Mononuclear cell (primary cell): ENCODE measurements around the gene GUCY2C. TPM values are rescaled to one million over a fixed set of nuclear protein-coding genes. Genes with fewer than 3 reads are reported as not detected.

Experiments used
- H3K27me3 ChIP-seq: 2 replicates; pipeline ENCODE4 v1.6.0; 2011; ENCODE audit warnings: low read length, control low read depth; ENCODE audit not compliant: insufficient read depth
- H3K4me1 ChIP-seq: 2 replicates; pipeline ENCODE4 v1.5.1; 2011; ENCODE audit warnings: mild to moderate bottlenecking, low read length, control low read depth; ENCODE audit not compliant: insufficient read depth
- H3K4me3 ChIP-seq: 2 replicates; pipeline ENCODE4 v1.5.1; 2011; ENCODE audit warnings: mild to moderate bottlenecking, low read length, moderate library complexity
- H3K9me3 ChIP-seq: 2 replicates; pipeline ENCODE4 v1.5.1; 2011; ENCODE audit warnings: low read depth, mild to moderate bottlenecking, control low read depth, low read length
- total RNA-seq: library from RNA; depleted of rRNA; stranded (reverse); fragments of >200 nt; gene quantifications from one replicate; pipeline ENCODE4 v1.2.3, GENCODE V29; 2012

GUCY2C gene
- total RNA-seq, 1 donor = not detected

DNA sequence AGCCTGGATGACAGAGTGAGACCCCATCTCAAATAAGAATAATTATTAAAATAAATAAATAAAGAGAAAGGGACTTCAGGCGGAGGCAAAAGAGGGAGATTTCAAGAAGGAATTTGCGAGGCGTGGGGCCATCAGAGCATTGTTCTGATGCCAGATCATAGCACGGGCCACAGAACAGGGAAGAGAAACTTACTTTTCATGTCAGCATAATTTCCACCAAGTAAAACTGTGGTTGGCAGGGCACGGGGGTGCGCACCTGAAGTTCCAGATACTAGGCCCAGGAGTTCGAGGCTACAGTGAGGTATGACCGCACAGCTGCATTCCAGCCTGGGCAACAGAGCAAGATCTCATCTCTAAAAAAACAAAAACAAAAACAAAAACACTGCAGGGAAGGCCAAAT lies 117.8 kb downstream of the GUCY2C start:
- no peaks in the 10 kb centered on the region for H3K27me3 ChIP-seq
- no peaks in the 10 kb centered on the region for H3K9me3 ChIP-seq
- no peak overlapping the region for H3K4me3 ChIP-seq
- peaks cover 53% of the 10 kb centered on the region for H3K4me1 ChIP-seq

DNA sequence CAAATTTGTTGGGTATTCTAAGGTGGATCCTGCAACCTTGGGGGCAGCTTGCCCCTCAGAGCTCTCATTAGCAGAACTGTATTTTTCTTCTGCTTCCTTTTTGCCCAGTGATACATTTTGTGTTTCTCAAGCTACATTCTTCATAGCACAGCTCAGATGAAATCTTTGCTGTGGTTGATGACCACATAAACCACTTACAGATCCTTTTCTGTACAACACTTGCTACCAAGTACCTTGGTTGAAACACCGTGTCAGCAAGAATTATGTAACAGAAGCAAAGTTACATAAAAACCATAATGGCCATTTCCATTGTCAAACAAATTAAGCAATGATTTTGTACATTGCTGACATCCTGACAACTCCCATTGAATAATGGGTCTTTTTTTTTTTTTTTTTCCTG lies 119.1 kb downstream of the GUCY2C start:
- Histone ChIP-seq H3K4me3 (no peak overlapping the region), H3K27me3 (no peaks in the 10 kb centered on the region), H3K9me3 (no peaks in the 10 kb centered on the region), H3K4me1 (peaks cover 63% of the 10 kb centered on the region)

- H3K9me3 ChIP-seq = no peaks in the 10 kb centered on the region
- no peak overlapping the region for H3K4me3 ChIP-seq
- H3K27me3 ChIP-seq = no peaks in the 10 kb centered on the region
- H3K4me1 ChIP-seq = peaks cover 67% of the 10 kb centered on the region
Measured at GRCh38 chr12:14576896-14577295, 119.5 kb downstream of the GUCY2C start.

- no peak overlapping the region for H3K4me3 ChIP-seq
- no peaks in the 10 kb centered on the region for H3K9me3 ChIP-seq
- no peaks in the 10 kb centered on the region for H3K27me3 ChIP-seq
- H3K4me1 ChIP-seq = peaks cover 63% of the 10 kb centered on the region
Measured at GRCh38 chr12:14575585-14575984, 120.8 kb downstream of the GUCY2C start.

GRCh38 chr12:14573118-14573517 lies 123.3 kb downstream of the GUCY2C start:
- no peak overlapping the region for H3K4me3 ChIP-seq
- peaks cover 1% of the 10 kb centered on the region for H3K27me3 ChIP-seq
- peaks cover 61% of the 10 kb centered on the region for H3K4me1 ChIP-seq
- H3K9me3 ChIP-seq = no peaks in the 10 kb centered on the region

- Histone ChIP-seq H3K4me3 (no peak overlapping the region), H3K27me3 (peaks cover 5% of the 10 kb centered on the region), H3K9me3 (no peaks in the 10 kb centered on the region), H3K4me1 (peaks cover 61% of the 10 kb centered on the region)
Measured at GRCh38 chr12:14572401-14572800, 124.0 kb downstream of the GUCY2C start.

DNA sequence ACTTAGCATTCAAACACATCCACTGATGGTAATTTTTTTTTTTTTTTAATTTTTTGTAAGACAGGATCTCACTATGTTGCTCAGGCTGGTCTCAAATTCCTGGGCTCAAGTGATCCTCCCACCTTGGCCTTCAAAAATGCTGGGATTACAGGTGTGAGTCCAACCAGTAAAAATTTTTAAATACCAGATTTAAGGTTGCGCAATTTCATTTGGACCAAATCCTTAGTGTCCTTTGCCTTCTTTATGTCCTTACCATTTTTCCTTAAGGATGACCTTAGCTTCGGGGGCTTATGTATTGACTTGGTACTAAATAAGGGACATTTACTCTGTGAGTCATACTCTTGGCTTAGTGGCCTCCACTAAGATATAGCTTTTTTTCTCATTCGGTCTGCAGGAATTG lies 124.6 kb downstream of the GUCY2C start:
- no peak overlapping the region for H3K4me3 ChIP-seq
- H3K4me1 ChIP-seq = peaks cover 59% of the 10 kb centered on the region
- H3K27me3 ChIP-seq = peaks cover 5% of the 10 kb centered on the region
- H3K9me3 ChIP-seq = no peaks in the 10 kb centered on the region

DNA sequence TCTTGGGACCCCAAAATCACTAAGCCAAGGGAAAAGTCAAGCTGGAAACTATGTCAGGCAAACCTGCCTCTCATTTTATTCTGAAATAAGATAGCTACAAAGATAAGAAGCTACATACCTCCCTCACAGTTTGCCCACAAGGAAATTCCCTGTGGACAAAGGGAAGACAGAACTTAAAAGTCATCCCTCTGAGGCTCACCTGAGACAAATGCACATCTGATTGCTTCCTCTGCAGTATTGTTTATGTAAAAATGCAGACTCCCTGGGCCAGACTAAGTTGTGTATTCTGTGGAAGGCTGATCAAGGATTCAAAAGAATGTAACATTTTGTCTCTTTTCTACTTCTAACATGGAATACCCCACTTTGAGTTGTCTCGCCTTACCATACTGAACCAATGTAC lies 126.2 kb downstream of the GUCY2C start:
- Histone ChIP-seq H3K9me3 (no peaks in the 10 kb centered on the region), H3K4me3 (no peak overlapping the region), H3K27me3 (peaks cover 13% of the 10 kb centered on the region), H3K4me1 (peaks cover 59% of the 10 kb centered on the region)

GRCh38 chr12:14567351-14568162 lies 128.8 kb downstream of the GUCY2C start, which contains the start of gene PLBD1:
Gene PLBD1, minus strand, starts transcription at chr12:14567883. Its CDS starts 187 bp downstream, at chr12:14567696.
- Histone ChIP-seq H3K4me3 (peak within 1 kb of the TSS; percentile 56), H3K9me3 (no peaks in the 10 kb centered on the region), H3K27me3 (peaks cover 13% of the 10 kb centered on the region), H3K4me1 (peaks cover 66% of the 10 kb centered on the region)

GRCh38 chr12:14564336-14564959 lies 132.0 kb downstream of the GUCY2C start:
- H3K27me3 ChIP-seq = peaks cover 13% of the 10 kb centered on the region
- H3K4me1 ChIP-seq = peaks cover 84% of the 10 kb centered on the region
- H3K9me3 ChIP-seq = no peaks in the 10 kb centered on the region
- no peak overlapping the region for H3K4me3 ChIP-seq

DNA sequence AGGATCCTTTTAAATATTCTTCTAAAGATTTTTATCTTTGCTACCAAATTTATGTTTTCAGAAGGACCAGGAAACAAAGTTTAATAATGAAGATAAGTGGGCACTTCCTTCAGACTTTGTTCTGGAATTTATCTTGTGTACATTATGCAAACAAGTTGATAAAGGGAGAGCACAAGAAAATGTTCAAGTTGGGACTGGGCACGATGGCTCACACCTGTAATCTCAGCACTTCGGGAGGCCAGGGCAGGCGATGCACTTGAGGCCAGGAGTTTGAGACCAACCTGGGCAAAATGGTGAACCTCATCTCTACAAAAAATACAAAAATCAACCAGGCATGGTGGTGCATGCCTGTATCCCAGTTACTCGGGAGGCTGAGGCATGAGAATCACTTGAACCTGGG lies 133.4 kb downstream of the GUCY2C start:
- H3K4me3 ChIP-seq = no peak overlapping the region
- H3K4me1 ChIP-seq = peaks cover 86% of the 10 kb centered on the region
- peaks cover 11% of the 10 kb centered on the region for H3K27me3 ChIP-seq
- no peaks in the 10 kb centered on the region for H3K9me3 ChIP-seq

Other genes with a start within 250 kb of the GUCY2C start
- 201 TPM for gene PLBD1, start 128.7 kb downstream of the GUCY2C start, total RNA-seq
- gene WBP11, start 106.9 kb upstream of the GUCY2C start, total RNA-seq = 77.8 TPM
- 0.10 TPM for gene C12orf60, start 107.1 kb upstream of the GUCY2C start, total RNA-seq
- not detected for gene SMCO3, start 117.6 kb upstream of the GUCY2C start, total RNA-seq
- not detected for gene ART4, start 146.9 kb upstream of the GUCY2C start, total RNA-seq
- gene MGP, start 189.3 kb upstream of the GUCY2C start, total RNA-seq = 0.31 TPM
- 8.3 TPM for gene ERP27, start 241.9 kb upstream of the GUCY2C start, total RNA-seq